Measurements from ENCODE around the gene RRP36. TPM values are rescaled to one million over a fixed set of nuclear protein-coding genes. Genes with fewer than 3 reads are reported as not detected.

Gene RRP36
- total and polyA plus RNA-seq, 9 of the 15 experiments (the other 6 are each of a cell fraction or from before 2014, with no cell fraction given), result 27.6 to 150 (median 114) TPM

DNA sequence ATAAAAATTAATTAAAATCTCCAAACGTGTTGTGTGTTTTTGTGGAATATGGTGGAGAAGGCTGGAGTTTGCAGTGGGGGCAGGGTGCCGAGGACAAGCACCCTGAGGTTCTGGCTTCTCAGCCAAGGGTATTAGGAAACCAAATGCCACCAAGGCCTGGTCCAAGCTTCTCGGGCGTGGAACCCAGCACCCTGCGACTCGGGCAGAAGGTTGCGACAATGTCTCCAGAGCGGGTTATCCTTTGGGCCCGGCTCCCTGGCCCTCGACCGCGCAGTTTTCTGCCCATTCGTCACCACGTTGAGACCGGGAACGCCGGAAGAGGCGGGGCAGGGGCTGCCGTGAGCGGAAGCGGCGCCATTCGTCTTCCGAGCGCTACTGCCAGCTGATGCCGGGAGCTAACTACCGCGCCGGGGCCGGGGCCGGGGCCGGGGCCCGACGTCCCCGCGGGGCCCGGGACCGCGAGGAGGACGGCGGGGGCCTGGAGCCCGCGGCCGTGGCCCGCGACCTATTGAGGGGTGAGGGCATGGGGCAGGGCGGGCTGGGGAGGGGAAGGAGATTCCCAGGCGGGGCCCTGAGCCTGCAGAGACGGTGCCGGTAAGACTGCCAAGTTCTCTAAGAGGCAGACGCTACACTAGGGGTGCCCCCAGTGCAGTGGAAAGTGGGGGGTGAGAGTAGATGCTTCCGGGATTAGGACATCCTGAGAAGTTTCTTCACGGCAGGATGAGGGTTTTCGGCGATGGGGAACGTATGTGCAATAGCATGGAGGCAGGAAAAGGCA, at the start of gene RRP36 (continued):
- no peak for TF ChIP-seq NCOA2 (IDR thresholded peaks at IDR 0.05; ENCODE audit: partially characterized antibody in 2 of 2)
- no peak for TF ChIP-seq SMAD3 (CRISPR knock-in tag; conservative IDR thresholded peaks at IDR 0.05)
- TF ChIP-seq, protein P1, sequence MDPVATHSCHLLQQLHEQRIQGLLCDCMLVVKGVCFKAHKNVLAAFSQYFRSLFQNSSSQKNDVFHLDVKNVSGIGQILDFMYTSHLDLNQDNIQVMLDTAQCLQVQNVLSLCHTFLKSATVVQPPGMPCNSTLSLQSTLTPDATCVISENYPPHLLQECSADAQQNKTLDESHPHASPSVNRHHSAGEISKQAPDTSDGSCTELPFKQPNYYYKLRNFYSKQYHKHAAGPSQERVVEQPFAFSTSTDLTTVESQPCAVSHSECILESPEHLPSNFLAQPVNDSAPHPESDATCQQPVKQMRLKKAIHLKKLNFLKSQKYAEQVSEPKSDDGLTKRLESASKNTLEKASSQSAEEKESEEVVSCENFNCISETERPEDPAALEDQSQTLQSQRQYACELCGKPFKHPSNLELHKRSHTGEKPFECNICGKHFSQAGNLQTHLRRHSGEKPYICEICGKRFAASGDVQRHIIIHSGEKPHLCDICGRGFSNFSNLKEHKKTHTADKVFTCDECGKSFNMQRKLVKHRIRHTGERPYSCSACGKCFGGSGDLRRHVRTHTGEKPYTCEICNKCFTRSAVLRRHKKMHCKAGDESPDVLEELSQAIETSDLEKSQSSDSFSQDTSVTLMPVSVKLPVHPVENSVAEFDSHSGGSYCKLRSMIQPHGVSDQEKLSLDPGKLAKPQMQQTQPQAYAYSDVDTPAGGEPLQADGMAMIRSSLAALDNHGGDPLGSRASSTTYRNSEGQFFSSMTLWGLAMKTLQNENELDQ (CRISPR knock-in tag; IDR thresholded peaks at IDR 0.05; ENCODE audit: borderline replicate concordance), result peak; percentile 67; the same call in 1 of the 2 replicates
- TF ChIP-seq GABPB2 (CRISPR knock-in tag; conservative IDR thresholded peaks at IDR 0.05), result peak; percentile 54; the same call in 1 of the 2 replicates
- no peak for TF ChIP-seq RFX5 (IDR thresholded peaks at IDR 0.05; ENCODE audit: low read depth, low read length)
- peak; percentile 61; the same call in 1 of the 2 replicates for TF ChIP-seq ETV5 (CRISPR knock-in tag; IDR thresholded peaks at IDR 0.05; ENCODE audit: low read depth)
- TF ChIP-seq MIER1 (IDR thresholded peaks at IDR 0.05; ENCODE audit: low read depth), result no peak
- no peak for TF ChIP-seq RBM17 (IDR thresholded peaks at IDR 0.05; ENCODE audit: borderline replicate concordance, low read depth, low read length)
- no peak for TF ChIP-seq RFX7 (CRISPR knock-in tag; IDR thresholded peaks at IDR 0.05)
- TF ChIP-seq, protein P2, sequence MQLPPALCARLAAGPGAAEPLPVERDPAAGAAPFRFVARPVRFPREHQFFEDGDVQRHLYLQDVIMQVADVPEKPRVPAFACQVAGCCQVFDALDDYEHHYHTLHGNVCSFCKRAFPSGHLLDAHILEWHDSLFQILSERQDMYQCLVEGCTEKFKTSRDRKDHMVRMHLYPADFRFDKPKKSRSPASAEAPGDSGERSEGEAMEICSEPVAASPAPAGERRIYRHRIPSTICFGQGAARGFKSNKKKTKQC (CRISPR knock-in tag; IDR thresholded peaks at IDR 0.05), result no peak
- TF ChIP-seq BRF1 (IDR thresholded peaks at IDR 0.05; ENCODE audit: borderline replicate concordance, extremely low read depth, insufficient read length), result no peak
- TF ChIP-seq CAMTA2 (CRISPR knock-in tag; conservative IDR thresholded peaks at IDR 0.05), result 0 out of 2 replicates have a peak, but pooled peaks have one; percentile 45
- peak; percentile 48; the same call in 1 of the 2 replicates for TF ChIP-seq TAF7 (tag; IDR thresholded peaks at IDR 0.05)
- TF ChIP-seq STAT5B (CRISPR knock-in tag; IDR thresholded peaks at IDR 0.05), result no peak
- no peak for TF ChIP-seq RCOR1 (IDR thresholded peaks at IDR 0.05; ENCODE audit: borderline replicate concordance in 1 of 2, low read depth in 2 of 2, low read length in 2 of 2)
- TF ChIP-seq RBM14 (IDR thresholded peaks at IDR 0.05; ENCODE audit: borderline replicate concordance, insufficient read depth, low read depth, low read length), result no peak
- peak; percentile 50; the same call in 1 of the 2 replicates for TF ChIP-seq C11orf30 (IDR thresholded peaks at IDR 0.05; ENCODE audit: low read depth)
- TF ChIP-seq CC2D1A (IDR thresholded peaks at IDR 0.05), result peak; percentile 44; the same call in 1 of the 2 replicates
- TF ChIP-seq HMG20A (CRISPR knock-in tag; conservative IDR thresholded peaks at IDR 0.05), result no peak
- no peak for TF ChIP-seq ZNF133 (CRISPR knock-in tag; IDR thresholded peaks at IDR 0.05)
- peak; percentile 77 for TF ChIP-seq EP400 (IDR thresholded peaks at IDR 0.05)
- peak; percentile 62; the same call in 1 of the 2 replicates for TF ChIP-seq ZBED1 (IDR thresholded peaks at IDR 0.05)
- TF ChIP-seq, protein P3, sequence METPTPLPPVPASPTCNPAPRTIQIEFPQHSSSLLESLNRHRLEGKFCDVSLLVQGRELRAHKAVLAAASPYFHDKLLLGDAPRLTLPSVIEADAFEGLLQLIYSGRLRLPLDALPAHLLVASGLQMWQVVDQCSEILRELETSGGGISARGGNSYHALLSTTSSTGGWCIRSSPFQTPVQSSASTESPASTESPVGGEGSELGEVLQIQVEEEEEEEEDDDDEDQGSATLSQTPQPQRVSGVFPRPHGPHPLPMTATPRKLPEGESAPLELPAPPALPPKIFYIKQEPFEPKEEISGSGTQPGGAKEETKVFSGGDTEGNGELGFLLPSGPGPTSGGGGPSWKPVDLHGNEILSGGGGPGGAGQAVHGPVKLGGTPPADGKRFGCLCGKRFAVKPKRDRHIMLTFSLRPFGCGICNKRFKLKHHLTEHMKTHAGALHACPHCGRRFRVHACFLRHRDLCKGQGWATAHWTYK (CRISPR knock-in tag; IDR thresholded peaks at IDR 0.05), result no peak
- peak; percentile 61 for TF ChIP-seq NFRKB (IDR thresholded peaks at IDR 0.05; ENCODE audit: low read depth)
- TF ChIP-seq SIN3A (IDR thresholded peaks at IDR 0.05; ENCODE audit: borderline replicate concordance in 2 of 2, control insufficient read depth in 1 of 2, low read depth in 2 of 2, low read length in 2 of 2), result peak; percentile 44 to 94; a peak in 3 of 4 replicates
- no peak for TF ChIP-seq KLF6 (CRISPR knock-in tag; IDR thresholded peaks at IDR 0.05; ENCODE audit: borderline replicate concordance)

Data from K562 (cell line).